Stimulated activated CD4-positive, alpha-beta T cell treated with anti-CD3 and anti-CD28 coated beads, TNF-alpha, amount 100 ng/mL, for 1 hour (primary cell): Measurements from ENCODE around the gene EPHA8.

ENCODE experiments used
- DNase-seq, 3 donors: peaks; one replicate each; pipeline ENCODE4 v3.0.0-alpha.2; 2020; ENCODE audit warnings: low read depth in 3 of 3, low spot score in 1 of 3

EPHA8 gene

GRCh38 chr1:22641247-22641646, 78.0 kb downstream of the EPHA8 start:
- no peak for DNase-seq

DNA sequence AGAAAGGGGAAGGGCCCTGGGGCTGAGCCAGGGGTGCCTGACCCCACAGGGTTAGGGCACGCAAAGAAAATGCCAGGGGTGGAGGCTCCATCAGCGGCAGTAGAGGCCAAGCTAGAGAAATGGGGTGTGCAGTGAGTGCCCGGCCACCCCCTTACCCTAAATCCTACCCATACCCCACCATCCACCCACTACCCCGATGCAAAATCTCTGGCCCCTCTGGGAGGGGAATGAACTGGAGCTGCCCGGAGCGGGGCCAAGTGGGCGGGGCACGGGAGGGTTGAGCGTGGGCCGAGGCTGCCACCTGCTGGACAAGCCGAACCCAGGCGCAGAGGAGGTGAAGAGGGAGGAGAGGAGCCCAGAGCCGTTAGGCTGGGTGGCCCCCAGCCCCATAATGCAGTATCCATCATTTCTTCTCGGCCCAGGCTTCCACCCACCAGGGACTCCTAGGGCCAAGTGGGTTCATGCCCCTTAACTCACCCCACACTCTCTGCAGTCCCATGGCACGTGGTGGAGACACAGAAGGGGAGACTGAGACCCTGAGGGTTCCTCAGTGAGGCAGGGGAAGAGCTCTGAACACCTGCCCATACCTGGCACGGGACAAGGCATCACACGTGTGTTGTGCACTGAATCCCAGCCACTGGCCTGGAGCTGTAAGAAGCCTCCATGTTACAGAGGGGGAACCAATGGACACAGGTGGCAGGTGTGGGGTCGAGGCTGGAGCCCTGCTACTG, 78.8 kb downstream of the EPHA8 start:
- DNase-seq = peak in 2 of 3 donors; percentile 43 to 64

DNA sequence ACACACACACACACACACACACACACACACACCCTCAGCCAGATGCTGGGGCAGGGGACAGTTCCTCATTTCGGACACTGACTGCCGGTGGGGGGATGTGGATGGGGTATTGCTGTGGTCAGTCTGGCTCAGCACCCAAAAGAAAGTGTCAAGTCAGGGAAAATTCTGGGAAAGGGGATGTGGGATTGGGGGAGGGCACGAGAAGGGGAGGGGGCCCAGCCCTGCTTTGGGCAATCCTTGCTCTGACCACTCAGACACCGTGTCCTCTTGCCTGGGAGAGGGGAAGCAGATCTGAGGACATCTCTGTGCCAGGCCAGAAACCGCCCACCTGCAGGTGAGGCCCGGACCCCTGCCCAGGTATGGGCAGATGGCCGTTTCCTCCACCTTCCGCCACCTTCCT, 80.1 kb downstream of the EPHA8 start, which contains the start of gene C1QC:
Gene C1QC, plus strand, starts transcription at position 253 of the 400 bp plus-strand sequence. CDS start 391 bp downstream, outside the sequence.
- DNase-seq = no peak

DNA sequence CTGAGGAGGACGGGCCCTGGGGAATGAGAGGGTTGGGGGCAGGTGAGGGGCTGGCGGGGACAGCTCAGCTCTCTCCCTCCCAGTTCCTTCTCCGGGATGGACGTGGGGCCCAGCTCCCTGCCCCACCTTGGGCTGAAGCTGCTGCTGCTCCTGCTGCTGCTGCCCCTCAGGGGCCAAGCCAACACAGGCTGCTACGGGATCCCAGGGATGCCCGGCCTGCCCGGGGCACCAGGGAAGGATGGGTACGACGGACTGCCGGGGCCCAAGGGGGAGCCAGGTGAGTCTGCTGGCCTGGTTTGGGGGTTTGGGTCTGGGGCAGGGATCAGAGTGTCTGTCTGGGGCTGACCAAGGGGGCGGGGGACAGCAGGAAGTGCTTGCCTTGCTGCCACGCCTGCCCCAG, 80.6 kb downstream of the EPHA8 start:
- DNase-seq = no peak

DNA sequence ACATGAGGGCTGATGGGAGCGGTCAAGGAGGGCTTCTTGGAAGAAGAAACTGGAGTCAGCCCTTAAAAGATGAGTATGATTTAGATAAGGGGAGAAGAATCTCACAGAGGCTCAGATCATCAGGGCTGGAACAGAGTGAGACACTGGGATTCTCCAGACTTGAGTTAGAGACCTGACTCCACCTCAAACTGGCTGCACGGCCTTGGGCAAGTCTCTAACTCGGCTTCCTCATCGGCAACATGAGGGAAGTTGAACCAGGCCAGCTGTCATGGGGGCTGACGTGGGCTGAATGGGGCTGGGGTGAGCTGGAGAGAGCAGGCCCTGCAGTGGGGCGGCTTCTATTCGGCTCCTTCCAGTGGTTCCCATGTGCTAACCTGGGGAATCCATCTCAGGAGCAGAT, 82.6 kb downstream of the EPHA8 start:
- no peak for DNase-seq

DNA sequence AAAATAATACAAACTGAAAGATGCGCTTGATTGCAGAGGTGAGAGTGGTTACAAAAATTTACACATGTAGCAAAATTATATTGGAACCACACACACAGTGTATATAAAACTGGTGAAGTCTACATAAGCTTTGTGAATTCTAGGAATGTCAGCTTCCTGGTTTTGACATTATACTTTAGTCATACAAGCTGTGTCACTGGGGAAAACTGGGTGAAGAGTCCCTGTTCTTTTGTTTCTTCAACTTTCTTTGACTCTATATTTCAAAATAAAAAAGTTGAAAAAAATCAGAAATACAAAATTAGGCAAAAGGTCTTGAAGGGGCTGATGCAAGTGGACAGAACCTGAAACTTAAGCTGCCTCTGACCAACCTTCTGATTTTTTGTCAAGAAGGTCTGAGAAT, 83.1 kb downstream of the EPHA8 start:
- DNase-seq = no peak

DNA sequence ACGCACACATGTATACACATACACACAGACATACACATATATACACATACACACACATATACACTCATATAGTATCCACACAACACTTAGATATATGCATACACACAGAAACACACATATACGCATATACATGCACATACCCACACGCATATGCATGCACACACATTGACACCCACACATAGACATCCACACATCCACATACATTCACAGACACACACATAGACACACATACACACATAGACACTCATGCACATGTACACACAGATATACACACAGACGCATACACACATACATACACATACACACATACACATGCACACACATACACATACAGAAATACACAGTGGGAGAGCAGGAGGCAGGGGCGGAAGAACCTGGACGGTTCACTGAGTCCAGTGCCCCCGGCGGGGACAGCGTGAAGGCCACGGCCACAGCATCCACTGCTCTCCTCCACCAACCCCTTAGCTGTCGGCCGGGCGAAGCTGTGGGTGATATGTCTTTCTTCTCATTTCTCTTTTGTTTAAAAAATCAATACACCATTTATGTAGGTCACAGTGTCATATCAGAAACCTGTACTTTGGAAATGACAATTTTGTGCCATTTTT, 86.9 kb downstream of the EPHA8 start:
- DNase-seq = no peak

DNA sequence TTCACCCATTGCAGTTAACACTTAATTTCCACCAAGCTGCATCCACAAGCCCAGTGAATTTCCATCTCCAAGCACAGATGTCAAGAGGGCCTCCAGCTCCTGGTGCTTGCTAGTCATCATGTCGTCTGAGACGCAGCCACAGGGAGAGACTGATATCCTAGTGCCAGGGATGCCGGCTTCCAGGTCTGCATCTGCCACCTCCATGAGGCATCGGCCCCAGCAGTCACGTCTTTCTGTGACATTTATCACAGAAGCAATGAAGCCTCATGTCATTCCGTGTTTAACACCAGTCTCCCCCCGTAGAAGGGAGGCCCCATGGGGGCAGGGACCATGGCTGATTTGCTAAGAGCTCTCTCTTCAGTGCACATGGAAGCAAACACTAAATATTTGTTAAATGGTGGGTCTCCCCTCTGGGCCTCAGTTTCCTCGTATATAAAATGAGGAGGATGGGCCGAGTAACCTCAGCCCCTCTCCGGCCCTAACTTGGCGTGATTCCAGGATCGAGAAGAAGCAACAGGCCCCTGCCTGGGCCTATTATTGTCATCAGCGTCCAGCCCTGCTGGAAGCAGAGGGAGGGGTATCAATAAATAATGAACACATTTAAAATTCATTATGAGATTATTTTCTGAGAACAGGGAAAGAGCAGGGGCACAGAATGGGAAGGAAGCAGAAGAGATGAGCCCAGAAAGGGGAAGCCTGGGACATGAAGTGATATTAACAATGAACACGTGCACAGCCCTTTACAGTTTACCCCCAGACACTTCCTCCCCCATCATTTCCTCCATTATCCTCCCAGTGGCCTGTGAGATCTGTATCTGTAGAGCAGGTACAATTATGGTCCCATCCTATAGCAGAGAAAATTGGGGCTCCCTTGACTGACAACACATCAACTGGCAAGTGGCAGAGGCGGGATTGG, 88.9 kb downstream of the EPHA8 start:
- DNase-seq = no peak

GRCh38 chr1:22652881-22653316, 89.6 kb downstream of the EPHA8 start, which contains the start of gene C1QB:
Gene C1QB, plus strand, starts transcription at chr1:22653236. Its CDS starts 6,227 bp downstream, at chr1:22659463.
- no peak for DNase-seq
